Measurements from ENCODE around the gene GPBAR1. TPM values are rescaled to one million over a fixed set of nuclear protein-coding genes. Genes with fewer than 3 reads are reported as not detected.

The GPBAR1 gene
- total RNA-seq (2014; rRNA removed; shearing (Covaris generic)) = 0.12 TPM in 1 of 2 replicates, not detected in the other

- no peak for DNase-seq (ENCODE audit: low read depth)
Observed at GRCh38 chr2:218260742-218261422, at the start of gene GPBAR1. Gene GPBAR1 (plus strand): TSS chr2:218261015. CDS start chr2:218262725, 1,710 bp downstream.

- no peak for DNase-seq (ENCODE audit: low read depth)
Observed at GRCh38 chr2:218214116-218214515, 46.7 kb upstream of the GPBAR1 start.

GRCh38 chr2:218216336-218216673 lies 44.5 kb upstream of the GPBAR1 start:
- peak; percentile 30 for DNase-seq (ENCODE audit: low read depth)

- peak; percentile 95 for DNase-seq (ENCODE audit: low read depth)
Observed at GRCh38 chr2:218216674-218217359, 44.0 kb upstream of the GPBAR1 start, which contains the start of gene ARPC2. Gene ARPC2 (plus strand): TSS chr2:218217189. CDS start chr2:218217471, 282 bp downstream.

- DNase-seq (ENCODE audit: low read depth) = peak; percentile 60
Observed at GRCh38 chr2:218217360-218218267, 43.2 kb upstream of the GPBAR1 start.

- no peak for DNase-seq (ENCODE audit: low read depth)
Observed at GRCh38 chr2:218218268-218219185, 42.3 kb upstream of the GPBAR1 start.

- DNase-seq (ENCODE audit: low read depth) = no peak
Observed at GRCh38 chr2:218219934-218220333, 40.9 kb upstream of the GPBAR1 start.

GRCh38 chr2:218221000-218221399 lies 39.8 kb upstream of the GPBAR1 start:
- DNase-seq (ENCODE audit: low read depth) = no peak

- DNase-seq (ENCODE audit: low read depth) = no peak
Observed at GRCh38 chr2:218223046-218223445, 37.8 kb upstream of the GPBAR1 start.

- DNase-seq (ENCODE audit: low read depth) = no peak
Observed at GRCh38 chr2:218224186-218224585, 36.6 kb upstream of the GPBAR1 start.

GRCh38 chr2:218226903-218227302 lies 33.9 kb upstream of the GPBAR1 start:
- DNase-seq (ENCODE audit: low read depth) = no peak

- DNase-seq (ENCODE audit: low read depth) = peak; percentile 23
Observed at GRCh38 chr2:218228366-218229090, 32.3 kb upstream of the GPBAR1 start.

- peak; percentile 91 for DNase-seq (ENCODE audit: low read depth)
Observed at GRCh38 chr2:218229239-218229638, 31.6 kb upstream of the GPBAR1 start.

GRCh38 chr2:218229851-218230250 lies 31.0 kb upstream of the GPBAR1 start:
- peak; percentile 83 for DNase-seq (ENCODE audit: low read depth)

- DNase-seq (ENCODE audit: low read depth) = peak; percentile 60
Observed at GRCh38 chr2:218230882-218231281, 29.9 kb upstream of the GPBAR1 start.

GRCh38 chr2:218233543-218233942 lies 27.3 kb upstream of the GPBAR1 start:
- DNase-seq (ENCODE audit: low read depth) = no peak

GRCh38 chr2:218234521-218234920 lies 26.3 kb upstream of the GPBAR1 start:
- DNase-seq (ENCODE audit: low read depth) = no peak

- DNase-seq (ENCODE audit: low read depth) = no peak
Observed at GRCh38 chr2:218235017-218235416, 25.8 kb upstream of the GPBAR1 start.

- no peak for DNase-seq (ENCODE audit: low read depth)
Observed at GRCh38 chr2:218236829-218237228, 24.0 kb upstream of the GPBAR1 start.

GRCh38 chr2:218238887-218239286 lies 21.9 kb upstream of the GPBAR1 start:
- DNase-seq (ENCODE audit: low read depth) = no peak

Measured in RPMI7951 (cell line).